ENCODE results near the gene DAPK2.

DNA sequence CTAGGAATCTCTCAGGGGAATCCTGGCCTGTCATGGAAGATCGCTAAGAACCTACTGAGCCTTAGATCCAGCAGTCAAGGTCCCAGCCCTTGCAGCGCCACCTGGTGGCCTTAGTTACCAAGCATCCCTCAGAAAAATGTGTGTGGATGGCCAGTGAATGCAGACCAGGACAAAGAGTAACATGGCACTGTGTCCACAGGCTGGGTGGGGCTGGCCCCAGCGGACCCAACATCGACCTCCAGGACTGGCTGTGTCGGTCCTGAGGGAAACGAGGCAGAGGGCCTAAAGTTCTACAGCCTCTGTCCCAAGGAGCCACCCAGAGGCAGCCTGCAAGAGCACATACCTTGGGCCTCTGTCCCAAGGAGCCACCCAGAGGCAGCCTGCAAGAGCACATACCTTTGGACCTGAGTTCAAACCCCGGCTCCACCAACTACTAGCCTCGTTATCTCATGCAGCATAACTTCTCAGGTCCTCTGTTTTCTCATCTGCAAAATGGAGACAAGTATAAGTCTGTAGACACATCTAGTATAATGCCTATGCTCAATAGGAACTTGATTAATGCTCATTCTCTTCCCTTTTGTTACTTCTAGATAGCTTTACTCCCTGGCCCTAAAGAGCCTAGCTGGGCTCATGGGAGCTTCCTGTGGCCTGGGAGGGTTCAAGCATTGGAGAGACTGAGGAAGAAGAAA lies 155.1 kb downstream of the DAPK2 start:
- TF ChIP-seq CTCF (IDR thresholded peaks at IDR 0.05) (peak; percentile 23 to 46 (median 44)), POLR2A (IDR thresholded peaks at IDR 0.05) (no peak), EP300 (IDR thresholded peaks at IDR 0.05) (no peak)
